Activated CD8-positive, alpha-beta memory T cell treated with anti-CD3 and anti-CD28 coated beads, Interleukin-2, amount 50 U/mL, for 1 hour (primary cell): ENCODE results near the gene KCNIP4.
"Not testable (repeated sequence)": the region's sequence is repeated elsewhere in the genome, so short reads cannot be mapped to it uniquely, and the experiment has no call there.

Experiments
- DNase-seq: peaks from one replicate; pipeline ENCODE4 v3.0.0-alpha.2; 2020; ENCODE audit errors: extremely low read depth

The KCNIP4 gene

GRCh38 chr4:21948347-21949072 lies at the start of gene KCNIP4:
Gene KCNIP4, minus strand, starts transcription at chr4:21948772.
- no peak for DNase-seq

GRCh38 chr4:21996618-21997017 lies 48.0 kb upstream of the KCNIP4 start:
- DNase-seq, result not testable (repeated sequence)

GRCh38 chr4:21992330-21992729 lies 43.8 kb upstream of the KCNIP4 start:
- no peak for DNase-seq

- no peak for DNase-seq
Observed at GRCh38 chr4:21991562-21991961, 43.0 kb upstream of the KCNIP4 start.

GRCh38 chr4:21991050-21991449 lies 42.5 kb upstream of the KCNIP4 start:
- no peak for DNase-seq

GRCh38 chr4:21989351-21989750 lies 40.8 kb upstream of the KCNIP4 start:
- DNase-seq, result no peak

- DNase-seq, result no peak
Observed at GRCh38 chr4:21986307-21986706, 37.7 kb upstream of the KCNIP4 start.

GRCh38 chr4:21982087-21982486 lies 33.5 kb upstream of the KCNIP4 start:
- DNase-seq, result no peak

- no peak for DNase-seq
Observed at GRCh38 chr4:21979196-21979595, 30.6 kb upstream of the KCNIP4 start.

GRCh38 chr4:21976166-21976565 lies 27.6 kb upstream of the KCNIP4 start:
- DNase-seq, result no peak

GRCh38 chr4:21973850-21974249 lies 25.3 kb upstream of the KCNIP4 start:
- DNase-seq, result no peak

- no peak for DNase-seq
Observed at GRCh38 chr4:21964762-21965319, 16.3 kb upstream of the KCNIP4 start.

GRCh38 chr4:21962691-21963090 lies 14.1 kb upstream of the KCNIP4 start:
- no peak for DNase-seq

- no peak for DNase-seq
Observed at GRCh38 chr4:21960793-21961192, 12.2 kb upstream of the KCNIP4 start.

- no peak for DNase-seq
Observed at GRCh38 chr4:21954916-21955315, 6.3 kb upstream of the KCNIP4 start.

GRCh38 chr4:21953653-21954052 lies 5.1 kb upstream of the KCNIP4 start:
- DNase-seq, result no peak

- DNase-seq, result no peak
Observed at GRCh38 chr4:21952549-21952948, 4.0 kb upstream of the KCNIP4 start.

- no peak for DNase-seq
Observed at GRCh38 chr4:21949073-21949457, 493 bp upstream of the KCNIP4 start.

GRCh38 chr4:21947791-21948346 lies 703 bp downstream of the KCNIP4 start:
- DNase-seq, result no peak

- DNase-seq, result no peak
Observed at GRCh38 chr4:21946858-21947257, 1.7 kb downstream of the KCNIP4 start.

- DNase-seq, result no peak
Observed at GRCh38 chr4:21921526-21922180, 26.9 kb downstream of the KCNIP4 start.

GRCh38 chr4:21915761-21916160 lies 32.8 kb downstream of the KCNIP4 start:
- DNase-seq, result no peak

- no peak for DNase-seq
Observed at GRCh38 chr4:21901831-21902230, 46.7 kb downstream of the KCNIP4 start.
